HepG2 (cell line): ENCODE data around the gene STAB2. TPM values are rescaled to one million over a fixed set of nuclear protein-coding genes. Genes with fewer than 3 reads are reported as not detected.

Experiments
- ATAC-seq: fragments of 200-7000 bp; cut with Tn5 transposase; 3 replicates; pipeline ENCODE4 v1.9.1; 2020; ENCODE audit warnings: mild to moderate bottlenecking, moderate library complexity
- BruUV-seq: library from RNA; stranded (reverse); fragments of 400-500 nt; replicated peaks from 2 replicates; lab custom pipeline; 2021; lab: Mats Ljungman, UMichigan
- CTCF ChIA-PET: fragments of 300-600 bp; formaldehyde crosslinking; extraction: SDS; loops from one replicate; lab custom pipeline; 2021; ENCODE audit warnings: low total read pairs, inconsistent platforms, low intra/inter-chr PET ratio; lab: Yijun Ruan, JAX
- POLR2A ChIA-PET: fragments of 350-600 bp; sonication (Branson Sonifier 250); formaldehyde crosslinking; loops from one replicate; lab custom pipeline; 2020; ENCODE audit warnings: antibody characterized with exemption, inconsistent platforms; lab: Yijun Ruan, JAX
- DNase-seq: peaks from one replicate; pipeline ENCODE4 v3.0.0-alpha.2; 2015; ENCODE audit warnings: low spot score
- FAIRE-seq: peaks from 3 replicates; lab custom pipeline; 2011; peaks lifted over from hg19 to GRCh38; lab: Jason Lieb, UNC
- H2AFZ ChIP-seq: one replicate; pipeline ENCODE4 v1.6.1; 2011; ENCODE audit warnings: low read length, inconsistent platforms
- H3K27ac ChIP-seq: fragments of 300-600 bp; 3 replicates; pipeline ENCODE4 v1.8.0; 2011; ENCODE audit warnings: mixed run types, mild to moderate bottlenecking, mixed read lengths, low read length, inconsistent platforms; ENCODE audit not compliant: insufficient read depth; ENCODE audit errors: extremely low read length
- H3K27me3 ChIP-seq, 2 experiments: fragments of 200-600 bp in 1 of 2; 2 replicates in 1 of 2; 3 replicates in 1 of 2; pipeline versions ENCODE4 v1.6.0 to v1.8.0; 2011; ENCODE audit warnings: low read length in 2 of 2, mild to moderate bottlenecking in 2 of 2, moderate library complexity in 2 of 2, inconsistent platforms in 1 of 2; ENCODE audit not compliant: insufficient read depth in 2 of 2, control insufficient read depth in 1 of 2
- H3K36me3 ChIP-seq, 2 experiments: fragments of 200-600 bp in 1 of 2; replicated peaks in 1 of 2; 2 replicates in 1 of 2; 3 replicates in 1 of 2; pipeline versions ENCODE4 v1.5.1 to v1.8.0; 2011; ENCODE audit warnings: low read length in 2 of 2, inconsistent platforms in 1 of 2; ENCODE audit not compliant: insufficient read depth in 2 of 2, control insufficient read depth in 1 of 2
- H3K4me1 ChIP-seq: 2 replicates; pipeline ENCODE4 v1.5.1; 2012; ENCODE audit warnings: low read length, inconsistent platforms; ENCODE audit not compliant: insufficient read depth
- H3K4me2 ChIP-seq: 2 replicates; pipeline ENCODE4 v1.6.0; 2011; ENCODE audit warnings: low read depth, low read length, inconsistent platforms
- H3K4me3 ChIP-seq, 3 experiments: fragments of 200-600 bp in 1 of 3; sonication (generic), shearing (Covaris generic) in 1 of 3; replicated peaks in 1 of 3; 2 replicates each; pipeline ENCODE4 v1.5.1; 2011 to 2016; ENCODE audit warnings: low read length in 3 of 3, inconsistent platforms in 2 of 3, low read depth in 2 of 3, mild to moderate bottlenecking in 2 of 3, control low read depth in 1 of 3, mixed read lengths in 1 of 3; ENCODE audit not compliant: insufficient read depth in 1 of 3
- H3K79me2 ChIP-seq: one replicate; pipeline ENCODE4 v1.6.1; 2011; ENCODE audit warnings: low read length, inconsistent platforms; ENCODE audit not compliant: insufficient read depth
- H3K9ac ChIP-seq: 2 replicates; pipeline ENCODE4 v1.6.0; 2011; ENCODE audit warnings: mild to moderate bottlenecking, low read depth, low read length, inconsistent platforms; ENCODE audit not compliant: insufficient read depth
- H3K9me3 ChIP-seq: 2 replicates; pipeline ENCODE4 v1.5.1; 2012; ENCODE audit warnings: mild to moderate bottlenecking, low read length
- H4K20me1 ChIP-seq: 2 replicates; pipeline ENCODE4 v1.6.0; 2011; ENCODE audit warnings: inconsistent platforms, mild to moderate bottlenecking, low read length, moderate library complexity; ENCODE audit not compliant: insufficient read depth
- DNMT1 ChIP-seq: sonication (generic); formaldehyde crosslinking; IDR thresholded peaks from 2 replicates; pipeline ENCODE4 v1.5.1; 2020; ENCODE audit warnings: mild to moderate bottlenecking, missing genetic modification reagents
- FOSL2 ChIP-seq: sonication (generic); formaldehyde crosslinking; IDR thresholded peaks from 2 replicates; pipeline ENCODE4 v1.4.0; 2020; ENCODE audit warnings: missing genetic modification reagents
- GTF3A ChIP-seq: sonication (generic); formaldehyde crosslinking; conservative IDR thresholded peaks from 2 replicates; pipeline ENCODE4 v1.4.0; 2020; ENCODE audit warnings: mild to moderate bottlenecking, missing genetic modification reagents
- ISL2 ChIP-seq: sonication (generic); formaldehyde crosslinking; IDR thresholded peaks from 2 replicates; pipeline ENCODE4 v1.5.0; 2020; ENCODE audit warnings: missing genetic modification reagents
- NFRKB ChIP-seq: fragments of 450-650 bp; IDR thresholded peaks from 2 replicates; pipeline ENCODE4 v1.6.1; 2017
- NR2F2 ChIP-seq: IDR thresholded peaks from 2 replicates; pipeline ENCODE4 v1.6.1; 2012; ENCODE audit warnings: low read depth, inconsistent platforms, borderline replicate concordance
- REPIN1 ChIP-seq: sonication (generic); formaldehyde crosslinking; IDR thresholded peaks from 2 replicates; pipeline ENCODE4 v1.8.0; 2022; ENCODE audit warnings: missing genetic modification reagents, low read depth, mild to moderate bottlenecking, borderline replicate concordance
- SAP130 ChIP-seq: IDR thresholded peaks from 2 replicates; pipeline ENCODE4 v1.6.1; 2016; ENCODE audit warnings: low read depth
- XBP1 ChIP-seq: sonication (generic); formaldehyde crosslinking; IDR thresholded peaks from 2 replicates; pipeline ENCODE4 v1.5.0; 2020; ENCODE audit warnings: missing genetic modification reagents
- ZBTB7B ChIP-seq: sonication (generic); formaldehyde crosslinking; IDR thresholded peaks from 2 replicates; pipeline ENCODE4 v1.4.0; 2020; ENCODE audit warnings: missing genetic modification reagents
- ZFP36 ChIP-seq: fragments of 150-350 bp; IDR thresholded peaks from 2 replicates; pipeline ENCODE4 v1.6.1; 2018; ENCODE audit warnings: borderline replicate concordance, low read length, low read depth; ENCODE audit not compliant: partially characterized antibody
- ZFP82 ChIP-seq: sonication (generic); formaldehyde crosslinking; IDR thresholded peaks from 2 replicates; pipeline ENCODE4 v1.5.1; 2020; ENCODE audit warnings: mild to moderate bottlenecking, missing genetic modification reagents, borderline replicate concordance
- ZNF224 ChIP-seq: sonication (generic); formaldehyde crosslinking; IDR thresholded peaks from 2 replicates; pipeline ENCODE4 v1.5.0; 2020; ENCODE audit warnings: mild to moderate bottlenecking, missing genetic modification reagents
- ZNF234 ChIP-seq: sonication (generic); formaldehyde crosslinking; conservative IDR thresholded peaks from 2 replicates; pipeline ENCODE4 v1.5.1; 2020; ENCODE audit warnings: mild to moderate bottlenecking, missing genetic modification reagents
- ZNF260 ChIP-seq: sonication (generic); formaldehyde crosslinking; IDR thresholded peaks from 2 replicates; pipeline ENCODE4 v1.4.0; 2020; ENCODE audit warnings: missing genetic modification reagents, low read depth, mild to moderate bottlenecking, borderline replicate concordance
- WGBS: methylation state at CpG from one replicate; pipeline ENCODE4 v1.1.6; 2017; ENCODE audit warnings: low lambda C conversion rate; 5-methylcytosine and 5-hydroxymethylcytosine counted together
- in situ Hi-C: cut with HindIII; loops from 2 replicates; pipeline ENCODE4 v1.10.0; 2017; ENCODE audit warnings: low pct_unique_long_range_greater_than_20kb; ENCODE audit not compliant: extremely low pct_ligation_motif_present
- intact Hi-C: fragments of 100-400 bp; cut with micrococcal nuclease; formaldehyde crosslinking; loops from one replicate; pipeline ENCODE4 v1.10.0; 2022; ENCODE audit not compliant: unreplicated experiment
- polyA plus RNA-seq, 8 experiments: library from polyadenylated mRNA; depleted of rRNA in 3 of 8; stranded (reverse) in 7 of 8; unstranded in 1 of 8; fragments of >200 nt; fragmentation: Illumina TruSeq in 4 of 8; extraction: Trizol in 4 of 8; gene quantifications; 2 replicates each; pipeline versions ENCODE4 v1.2.1 to v1.2.3, GENCODE V29; 2011 to 2016; ENCODE audit warnings: low read depth in 4 of 8, missing spikeins in 1 of 8, mixed read lengths in 1 of 8; ENCODE audit not compliant: insufficient read depth in 1 of 8
- total RNA-seq, 5 experiments: library from RNA; depleted of rRNA; stranded (reverse); fragments of >200 nt; fragmentation: Illumina TruSeq; extraction: Trizol; gene quantifications; 2 replicates each; pipeline ENCODE4 v1.2.3, GENCODE V29; 2016; ENCODE audit warnings: low read depth in 1 of 5
- TF ChIP-seq, protein P1 (sequence below): sonication (generic); formaldehyde crosslinking; IDR thresholded peaks from 2 replicates; pipeline ENCODE4 v1.5.0; 2020; ENCODE audit warnings: missing genetic modification reagents
- TF ChIP-seq, protein P2 (sequence below): sonication (generic); formaldehyde crosslinking; IDR thresholded peaks from 2 replicates; pipeline ENCODE4 v1.5.1; 2020; ENCODE audit warnings: missing genetic modification reagents, mild to moderate bottlenecking, borderline replicate concordance
- TF ChIP-seq, protein P3 (sequence below): sonication (generic); formaldehyde crosslinking; IDR thresholded peaks from 2 replicates; pipeline ENCODE4 v1.4.0; 2020; ENCODE audit warnings: missing genetic modification reagents, mild to moderate bottlenecking, borderline replicate concordance

Gene STAB2
- total and polyA plus RNA-seq, 2 of the 13 experiments (the other 11 are each of a cell fraction or from before 2014, with no cell fraction given), result not detected

DNA sequence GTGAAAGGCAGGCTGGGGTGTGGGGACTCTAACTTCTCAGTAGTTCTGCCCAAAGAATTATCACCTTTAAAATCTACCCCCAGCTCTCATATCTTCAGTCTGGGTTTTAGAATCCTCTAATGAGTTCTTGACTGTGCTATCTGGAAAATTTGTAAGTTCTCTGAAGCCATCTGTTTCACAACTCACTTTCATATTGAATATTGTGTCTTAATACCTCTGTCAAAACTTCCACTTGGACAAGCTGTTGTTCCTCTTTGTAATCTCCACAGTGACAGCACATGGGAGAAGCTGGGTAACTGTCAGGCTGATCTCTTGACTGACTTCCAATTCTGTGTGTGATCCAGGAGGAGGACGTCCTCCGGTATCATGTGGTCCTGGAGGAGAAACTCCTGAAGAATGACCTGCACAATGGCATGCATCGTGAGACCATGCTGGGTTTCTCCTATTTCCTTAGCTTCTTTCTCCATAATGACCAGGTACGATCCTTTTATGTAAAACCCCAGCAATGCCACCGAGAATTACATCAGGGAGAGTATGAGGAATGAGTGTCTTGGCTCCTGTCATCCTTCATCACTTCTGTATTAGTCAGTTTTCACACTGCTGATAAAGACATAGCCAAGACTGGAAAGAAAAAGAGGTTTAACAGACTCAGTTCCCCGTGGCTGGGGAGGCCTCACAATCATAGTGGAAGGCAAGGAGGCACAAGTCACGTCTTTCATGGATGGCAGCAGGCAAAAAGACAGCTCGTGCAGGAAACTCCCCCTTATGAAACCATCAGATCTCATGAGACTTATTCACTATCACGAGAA lies 111.9 kb downstream of the STAB2 start:
- Histone ChIP-seq H4K20me1 (no peaks in the 10 kb centered on the region), H3K4me2 (no peak overlapping the region), H3K4me1 (no peaks in the 10 kb centered on the region), H3K27me3 (peaks cover 0 to 28% of the 10 kb centered on the region in 2 experiments; a peak in 3 of 5 replicates), H3K27ac (no peak overlapping the region), H3K4me3 (no peak overlapping the region), H3K9me3 (no peaks in the 10 kb centered on the region), H3K79me2 (no peaks in the 10 kb centered on the region), H2AFZ (no peak overlapping the region), H3K9ac (no peak overlapping the region), H3K36me3 (no peaks in the 10 kb centered on the region)
- DNase-seq, result no peak
- no TSS peak for BruUV-seq
- FAIRE-seq, result no peak
- ChIA-PET CTCF (no interaction called here), POLR2A (no interaction called here)
- no peak for ATAC-seq
- in situ Hi-C loops, result no loop called here
- 17% methylated on average over 9 of the region's 9 CpGs for WGBS
- intact Hi-C loops, result no loop called here
- TF ChIP-seq ZNF224 (CRISPR knock-in tag) (no peak), ISL2 (CRISPR knock-in tag) (no peak), NR2F2 (no peak), ZFP82 (CRISPR knock-in tag) (no peak), DNMT1 (no peak), GTF3A (CRISPR knock-in tag) (no peak), ZNF260 (no peak), SAP130 (CRISPR knock-in tag) (no peak), XBP1 (CRISPR knock-in tag) (no peak), NFRKB (no peak), ZBTB7B (CRISPR knock-in tag) (no peak), ZNF234 (CRISPR knock-in tag) (no peak), FOSL2 (CRISPR knock-in tag) (no peak), REPIN1 (CRISPR knock-in tag) (no peak), ZFP36 (no peak)
- TF ChIP-seq, protein P1, sequence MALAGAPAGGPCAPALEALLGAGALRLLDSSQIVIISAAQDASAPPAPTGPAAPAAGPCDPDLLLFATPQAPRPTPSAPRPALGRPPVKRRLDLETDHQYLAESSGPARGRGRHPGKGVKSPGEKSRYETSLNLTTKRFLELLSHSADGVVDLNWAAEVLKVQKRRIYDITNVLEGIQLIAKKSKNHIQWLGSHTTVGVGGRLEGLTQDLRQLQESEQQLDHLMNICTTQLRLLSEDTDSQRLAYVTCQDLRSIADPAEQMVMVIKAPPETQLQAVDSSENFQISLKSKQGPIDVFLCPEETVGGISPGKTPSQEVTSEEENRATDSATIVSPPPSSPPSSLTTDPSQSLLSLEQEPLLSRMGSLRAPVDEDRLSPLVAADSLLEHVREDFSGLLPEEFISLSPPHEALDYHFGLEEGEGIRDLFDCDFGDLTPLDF (CRISPR knock-in tag), result no peak
- TF ChIP-seq, protein P2, sequence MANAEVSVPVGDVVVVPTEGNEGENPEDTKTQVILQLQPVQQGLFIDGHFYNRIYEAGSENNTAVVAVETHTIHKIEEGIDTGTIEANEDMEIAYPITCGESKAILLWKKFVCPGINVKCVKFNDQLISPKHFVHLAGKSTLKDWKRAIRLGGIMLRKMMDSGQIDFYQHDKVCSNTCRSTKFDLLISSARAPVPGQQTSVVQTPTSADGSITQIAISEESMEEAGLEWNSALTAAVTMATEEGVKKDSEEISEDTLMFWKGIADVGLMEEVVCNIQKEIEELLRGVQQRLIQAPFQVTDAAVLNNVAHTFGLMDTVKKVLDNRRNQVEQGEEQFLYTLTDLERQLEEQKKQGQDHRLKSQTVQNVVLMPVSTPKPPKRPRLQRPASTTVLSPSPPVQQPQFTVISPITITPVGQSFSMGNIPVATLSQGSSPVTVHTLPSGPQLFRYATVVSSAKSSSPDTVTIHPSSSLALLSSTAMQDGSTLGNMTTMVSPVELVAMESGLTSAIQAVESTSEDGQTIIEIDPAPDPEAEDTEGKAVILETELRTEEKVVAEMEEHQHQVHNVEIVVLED (CRISPR knock-in tag), result no peak
- TF ChIP-seq, protein P3, sequence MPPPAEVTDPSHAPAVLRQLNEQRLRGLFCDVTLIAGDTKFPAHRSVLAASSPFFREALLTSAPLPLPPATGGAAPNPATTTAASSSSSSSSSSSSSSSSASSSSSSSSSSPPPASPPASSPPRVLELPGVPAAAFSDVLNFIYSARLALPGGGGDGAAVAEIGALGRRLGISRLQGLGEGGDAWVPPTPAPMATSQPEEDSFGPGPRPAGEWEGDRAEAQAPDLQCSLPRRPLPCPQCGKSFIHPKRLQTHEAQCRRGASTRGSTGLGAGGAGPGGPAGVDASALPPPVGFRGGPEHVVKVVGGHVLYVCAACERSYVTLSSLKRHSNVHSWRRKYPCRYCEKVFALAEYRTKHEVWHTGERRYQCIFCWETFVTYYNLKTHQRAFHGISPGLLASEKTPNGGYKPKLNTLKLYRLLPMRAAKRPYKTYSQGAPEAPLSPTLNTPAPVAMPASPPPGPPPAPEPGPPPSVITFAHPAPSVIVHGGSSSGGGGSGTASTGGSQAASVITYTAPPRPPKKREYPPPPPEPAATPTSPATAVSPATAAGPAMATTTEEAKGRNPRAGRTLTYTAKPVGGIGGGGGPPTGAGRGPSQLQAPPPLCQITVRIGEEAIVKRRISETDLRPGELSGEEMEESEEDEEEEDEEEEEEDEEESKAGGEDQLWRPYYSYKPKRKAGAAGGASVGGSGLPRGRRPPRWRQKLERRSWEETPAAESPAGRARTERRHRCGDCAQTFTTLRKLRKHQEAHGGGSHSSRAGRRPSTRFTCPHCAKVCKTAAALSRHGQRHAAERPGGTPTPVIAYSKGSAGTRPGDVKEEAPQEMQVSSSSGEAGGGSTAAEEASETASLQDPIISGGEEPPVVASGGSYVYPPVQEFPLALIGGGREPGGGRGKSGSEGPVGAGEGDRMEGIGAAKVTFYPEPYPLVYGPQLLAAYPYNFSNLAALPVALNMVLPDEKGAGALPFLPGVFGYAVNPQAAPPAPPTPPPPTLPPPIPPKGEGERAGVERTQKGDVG (CRISPR knock-in tag), result no peak
